Mesendoderm (in vitro differentiated cells): ENCODE results near the gene MED26.

Experiments used
- DNase-seq: peaks from one replicate; pipeline ENCODE4 v3.0.0; 2013
- H2AK5ac ChIP-seq: 2 replicates; pipeline ENCODE4 v1.6.1; 2013; ENCODE audit warnings: low read length, inconsistent platforms
- H2BK120ac ChIP-seq: 2 replicates; pipeline ENCODE4 v1.6.1; 2013; ENCODE audit warnings: low read depth, mild to moderate bottlenecking, low read length, moderate library complexity, mixed read lengths
- H2BK15ac ChIP-seq: replicated peaks from 2 replicates; pipeline ENCODE4 v1.6.1; 2013; ENCODE audit warnings: low read depth, mild to moderate bottlenecking, moderate library complexity
- H2BK5ac ChIP-seq: 2 replicates; pipeline ENCODE4 v1.6.1; 2013; ENCODE audit warnings: low read length, inconsistent platforms
- H3K18ac ChIP-seq: 2 replicates; pipeline ENCODE4 v1.6.1; 2013; ENCODE audit warnings: mild to moderate bottlenecking, low read length, mixed read lengths
- H3K23ac ChIP-seq: one replicate; pipeline ENCODE4 v1.6.1; 2013; ENCODE audit warnings: low read length
- H3K27ac ChIP-seq: 2 replicates; pipeline ENCODE4 v1.5.1; 2013; ENCODE audit warnings: low read depth, mild to moderate bottlenecking, inconsistent platforms, low read length, moderate library complexity
- H3K27me3 ChIP-seq: 2 replicates; pipeline ENCODE4 v1.6.1; 2013; ENCODE audit warnings: low read length, control low read depth, mild to moderate bottlenecking, inconsistent platforms; ENCODE audit not compliant: insufficient read depth, poor library complexity
- H3K36me3 ChIP-seq: 2 replicates; pipeline ENCODE4 v1.6.1; 2013; ENCODE audit warnings: low read length, inconsistent platforms; ENCODE audit not compliant: control insufficient read depth, insufficient read depth
- H3K4ac ChIP-seq: one replicate; pipeline ENCODE4 v1.6.1; 2013; ENCODE audit warnings: low read depth, mild to moderate bottlenecking, low read length, moderate library complexity
- H3K4me1 ChIP-seq: 2 replicates; pipeline ENCODE4 v1.6.1; 2013; ENCODE audit warnings: low read depth, low read length, inconsistent platforms; ENCODE audit not compliant: control insufficient read depth
- H3K4me2 ChIP-seq: 2 replicates; pipeline ENCODE4 v1.6.1; 2013; ENCODE audit warnings: low read length
- H3K4me3 ChIP-seq: 2 replicates; pipeline ENCODE4 v1.5.1; 2013; ENCODE audit warnings: mild to moderate bottlenecking, low read length
- H3K56ac ChIP-seq: one replicate; pipeline ENCODE4 v1.6.1; 2013; ENCODE audit warnings: low read length
- H3K79me1 ChIP-seq: 2 replicates; pipeline ENCODE4 v1.6.1; 2013; ENCODE audit warnings: low read length, inconsistent platforms
- H3K79me2 ChIP-seq: 2 replicates; pipeline ENCODE4 v1.6.1; 2013; ENCODE audit warnings: mild to moderate bottlenecking, low read length; ENCODE audit not compliant: control insufficient read depth, insufficient read depth
- H3K9ac ChIP-seq: 2 replicates; pipeline ENCODE4 v1.6.1; 2013; ENCODE audit warnings: low read length, inconsistent platforms
- H4K5ac ChIP-seq: one replicate; pipeline ENCODE4 v1.6.1; 2013; ENCODE audit warnings: low read length
- H4K8ac ChIP-seq: one replicate; pipeline ENCODE4 v1.6.1; 2013; ENCODE audit warnings: low read depth, mild to moderate bottlenecking, control low read depth, low read length, moderate library complexity
- WGBS: extraction: QIAGEN DNeasy Blood & Tissue Kit; methylation state at CpG from one replicate; pipeline ENCODE4 v1.1.7; 2013; ENCODE audit warnings: low lambda C conversion rate, missing lambda C conversion rate; ENCODE audit not compliant: insufficient coverage; ENCODE audit errors: extremely low coverage; 5-methylcytosine and 5-hydroxymethylcytosine counted together

The MED26 gene

GRCh38 chr19:16611121-16611520, 16.9 kb downstream of the MED26 start:
- Histone ChIP-seq H2BK15ac (no peak overlapping the region), H4K5ac (no peak overlapping the region), H4K8ac (no peak overlapping the region), H3K18ac (no peak overlapping the region), H3K9ac (no peak overlapping the region), H3K4me3 (no peak overlapping the region), H3K4me2 (no peak overlapping the region), H2AK5ac (no peak overlapping the region), H3K4ac (no peak overlapping the region), H3K79me1 (peaks cover 47% of the 10 kb centered on the region), H3K36me3 (no peaks in the 10 kb centered on the region), H2BK120ac (no peak overlapping the region), H3K56ac (no peak overlapping the region), H3K27me3 (no peaks in the 10 kb centered on the region), H3K23ac (no peak overlapping the region), H2BK5ac (no peak overlapping the region), H3K79me2 (peaks cover 62% of the 10 kb centered on the region), H3K27ac (no peak overlapping the region), H3K4me1 (peaks cover 2% of the 10 kb centered on the region)
- no peak for DNase-seq
- WGBS = no CpG with 5 or more reads among the region's 6 CpGs

DNA sequence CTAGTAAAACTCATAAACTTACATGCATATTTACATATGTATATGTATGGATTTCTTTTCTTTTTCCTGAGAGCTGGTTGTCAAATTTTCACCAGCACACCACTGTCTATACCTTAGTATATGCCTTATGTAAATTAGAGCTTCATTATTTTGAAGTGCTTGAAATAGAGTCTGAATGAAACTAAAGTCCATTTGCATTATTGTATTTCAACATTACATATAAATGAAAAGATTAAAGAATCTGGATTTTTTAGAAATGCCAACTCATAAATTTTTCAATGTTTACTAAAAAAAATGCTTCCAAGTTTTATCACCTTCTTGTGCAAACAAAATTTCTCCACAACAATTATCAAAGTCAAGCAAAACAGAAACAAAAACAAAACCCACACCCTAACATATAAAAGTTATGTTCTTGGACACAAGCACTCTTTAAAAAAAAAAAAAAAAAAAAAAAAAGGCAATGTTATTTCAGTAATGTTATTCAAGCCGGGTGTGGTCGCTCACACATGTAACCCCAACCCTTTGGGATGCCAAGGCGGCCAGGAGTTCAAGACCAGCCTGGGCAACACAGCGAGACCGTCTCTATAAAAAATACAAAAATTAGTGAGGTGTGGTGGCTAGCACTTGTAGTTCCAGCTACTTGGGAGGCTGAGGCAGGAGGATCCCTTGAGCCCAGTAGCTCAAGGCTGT, 18.3 kb downstream of the MED26 start:
- H3K56ac ChIP-seq = no peak overlapping the region
- no peak overlapping the region for H3K9ac ChIP-seq
- no peak overlapping the region for H3K23ac ChIP-seq
- H3K27me3 ChIP-seq = no peaks in the 10 kb centered on the region
- H3K79me2 ChIP-seq = peaks cover 59% of the 10 kb centered on the region
- DNase-seq = no peak
- no peaks in the 10 kb centered on the region for H3K4me1 ChIP-seq
- no peak overlapping the region for H2AK5ac ChIP-seq
- no peak overlapping the region for H3K4ac ChIP-seq
- H3K36me3 ChIP-seq = no peaks in the 10 kb centered on the region
- H3K18ac ChIP-seq = no peak overlapping the region
- H3K79me1 ChIP-seq = peaks cover 47% of the 10 kb centered on the region
- WGBS = no CpG with 5 or more reads among the region's 5 CpGs
- H2BK5ac ChIP-seq = no peak overlapping the region
- no peak overlapping the region for H3K27ac ChIP-seq
- H3K4me2 ChIP-seq = no peak overlapping the region
- H2BK15ac ChIP-seq = no peak overlapping the region
- no peak overlapping the region for H3K4me3 ChIP-seq
- H2BK120ac ChIP-seq = no peak overlapping the region
- no peak overlapping the region for H4K5ac ChIP-seq
- no peak overlapping the region for H4K8ac ChIP-seq

DNA sequence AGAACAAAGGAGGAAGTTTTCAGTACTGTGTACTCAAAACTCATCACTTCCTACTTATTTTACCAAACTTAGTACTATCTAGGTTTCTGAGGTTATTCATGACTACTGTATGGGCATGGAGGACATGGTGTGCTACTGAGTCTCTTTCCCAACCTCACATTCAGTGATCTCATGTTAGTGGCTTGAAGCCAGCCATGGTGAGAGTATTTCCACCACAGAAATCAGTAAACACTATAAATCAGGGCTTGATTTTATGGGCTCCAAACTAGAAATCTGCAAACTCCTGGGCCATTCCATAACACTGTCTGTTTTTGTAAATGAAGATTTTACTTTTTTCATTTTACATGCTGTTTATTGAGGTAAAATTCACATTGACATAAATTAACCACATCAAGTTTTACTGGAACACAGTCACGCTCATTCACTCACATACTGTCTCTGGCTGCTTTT, 19.7 kb downstream of the MED26 start:
- Histone ChIP-seq H3K36me3 (no peaks in the 10 kb centered on the region), H3K4me1 (no peaks in the 10 kb centered on the region), H3K18ac (no peak overlapping the region), H2BK5ac (no peak overlapping the region), H3K79me2 (peaks cover 58% of the 10 kb centered on the region), H2AK5ac (no peak overlapping the region), H3K23ac (no peak overlapping the region), H3K79me1 (peaks cover 49% of the 10 kb centered on the region), H3K9ac (no peak overlapping the region), H3K27me3 (no peaks in the 10 kb centered on the region), H3K27ac (no peak overlapping the region), H4K8ac (no peak overlapping the region), H2BK15ac (no peak overlapping the region), H3K4me3 (no peak overlapping the region), H4K5ac (no peak overlapping the region), H3K4me2 (no peak overlapping the region), H2BK120ac (no peak overlapping the region), H3K56ac (no peak overlapping the region), H3K4ac (no peak overlapping the region)
- WGBS = no CpG with 5 or more reads among the region's 1 CpG
- no peak for DNase-seq

- Histone ChIP-seq H3K4ac (no peak overlapping the region), H3K4me3 (no peak overlapping the region), H3K18ac (no peak overlapping the region), H4K8ac (no peak overlapping the region), H3K23ac (no peak overlapping the region), H3K56ac (no peak overlapping the region), H3K36me3 (no peaks in the 10 kb centered on the region), H3K79me2 (peaks cover 60% of the 10 kb centered on the region), H2BK15ac (no peak overlapping the region), H3K27ac (no peak overlapping the region), H3K79me1 (peaks cover 50% of the 10 kb centered on the region), H3K27me3 (no peaks in the 10 kb centered on the region), H3K4me2 (no peak overlapping the region), H3K4me1 (no peaks in the 10 kb centered on the region), H3K9ac (no peak overlapping the region), H2AK5ac (no peak overlapping the region), H2BK5ac (no peak overlapping the region), H4K5ac (no peak overlapping the region), H2BK120ac (no peak overlapping the region)
- no peak for DNase-seq
- no CpG with 5 or more reads among the region's 12 CpGs for WGBS
Observed at GRCh38 chr19:16607819-16608218, 20.2 kb downstream of the MED26 start.

DNA sequence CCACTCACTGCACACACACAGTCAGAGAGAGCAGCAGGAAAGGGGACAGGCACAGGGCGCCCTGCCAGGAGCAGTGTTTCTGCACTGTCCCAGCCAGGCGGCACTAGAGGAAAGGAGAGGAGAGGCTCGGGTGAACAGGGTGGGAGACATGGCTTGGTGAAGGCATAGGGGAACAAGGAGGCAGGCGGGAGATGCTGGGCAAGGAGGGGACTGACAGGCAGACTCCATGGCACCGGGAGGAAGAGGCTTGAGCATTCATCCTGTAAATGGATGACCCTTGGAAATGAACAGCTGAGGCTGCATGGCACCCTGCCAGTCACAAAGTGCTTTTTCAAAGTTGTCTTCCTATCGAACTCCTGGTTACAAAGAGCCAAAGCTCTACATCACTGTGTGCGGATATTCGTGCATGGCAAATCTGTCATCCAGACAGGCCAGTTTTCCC, 22.4 kb downstream of the MED26 start:
- no peak overlapping the region for H2BK5ac ChIP-seq
- H3K27ac ChIP-seq = no peak overlapping the region
- WGBS = no CpG with 5 or more reads among the region's 8 CpGs
- H3K27me3 ChIP-seq = no peaks in the 10 kb centered on the region
- no peaks in the 10 kb centered on the region for H3K4me1 ChIP-seq
- no peak overlapping the region for H3K4ac ChIP-seq
- no peak overlapping the region for H3K56ac ChIP-seq
- H2BK15ac ChIP-seq = no peak overlapping the region
- peaks cover 55% of the 10 kb centered on the region for H3K79me2 ChIP-seq
- no peak overlapping the region for H3K4me2 ChIP-seq
- no peak overlapping the region for H4K5ac ChIP-seq
- DNase-seq = no peak
- H3K23ac ChIP-seq = no peak overlapping the region
- no peak overlapping the region for H3K4me3 ChIP-seq
- H3K9ac ChIP-seq = no peak overlapping the region
- H4K8ac ChIP-seq = no peak overlapping the region
- H2AK5ac ChIP-seq = no peak overlapping the region
- H3K18ac ChIP-seq = no peak overlapping the region
- no peak overlapping the region for H2BK120ac ChIP-seq
- no peaks in the 10 kb centered on the region for H3K36me3 ChIP-seq
- peaks cover 45% of the 10 kb centered on the region for H3K79me1 ChIP-seq

GRCh38 chr19:16605115-16605514, 22.9 kb downstream of the MED26 start:
- Histone ChIP-seq H3K79me1 (peaks cover 44% of the 10 kb centered on the region), H3K4me3 (no peak overlapping the region), H3K23ac (no peak overlapping the region), H3K4me2 (no peak overlapping the region), H2AK5ac (no peak overlapping the region), H2BK15ac (no peak overlapping the region), H2BK120ac (no peak overlapping the region), H3K18ac (no peak overlapping the region), H4K5ac (no peak overlapping the region), H3K27me3 (no peaks in the 10 kb centered on the region), H3K56ac (no peak overlapping the region), H3K79me2 (peaks cover 56% of the 10 kb centered on the region), H3K27ac (no peak overlapping the region), H3K9ac (no peak overlapping the region), H2BK5ac (no peak overlapping the region), H3K4me1 (no peaks in the 10 kb centered on the region), H3K4ac (no peak overlapping the region), H3K36me3 (no peaks in the 10 kb centered on the region), H4K8ac (no peak overlapping the region)
- WGBS = no CpG with 5 or more reads among the region's 3 CpGs
- no peak for DNase-seq
